ENCODE measurements around the gene RTP4. TPM values are rescaled to one million over a fixed set of nuclear protein-coding genes. Genes with fewer than 3 reads are reported as not detected.

Gene RTP4
- total and polyA plus RNA-seq, 2 of the 8 experiments (the other 6 are each of a cell fraction or from before 2014, with no cell fraction given) = not detected

- no peak for TF ChIP-seq RNF2 (IDR thresholded peaks at IDR 0.05; ENCODE audit: borderline replicate concordance, low read depth, low read length, missing control alignments, poor library complexity, severe bottlenecking)
- TF ChIP-seq CBX5 (IDR thresholded peaks at IDR 0.05; ENCODE audit: low read depth, low read length) = no peak
Observed at GRCh38 chr3:187398955-187399354, 30.8 kb downstream of the RTP4 start (continued).
